ENCODE data around the gene ZNF575.

The ZNF575 gene

DNA sequence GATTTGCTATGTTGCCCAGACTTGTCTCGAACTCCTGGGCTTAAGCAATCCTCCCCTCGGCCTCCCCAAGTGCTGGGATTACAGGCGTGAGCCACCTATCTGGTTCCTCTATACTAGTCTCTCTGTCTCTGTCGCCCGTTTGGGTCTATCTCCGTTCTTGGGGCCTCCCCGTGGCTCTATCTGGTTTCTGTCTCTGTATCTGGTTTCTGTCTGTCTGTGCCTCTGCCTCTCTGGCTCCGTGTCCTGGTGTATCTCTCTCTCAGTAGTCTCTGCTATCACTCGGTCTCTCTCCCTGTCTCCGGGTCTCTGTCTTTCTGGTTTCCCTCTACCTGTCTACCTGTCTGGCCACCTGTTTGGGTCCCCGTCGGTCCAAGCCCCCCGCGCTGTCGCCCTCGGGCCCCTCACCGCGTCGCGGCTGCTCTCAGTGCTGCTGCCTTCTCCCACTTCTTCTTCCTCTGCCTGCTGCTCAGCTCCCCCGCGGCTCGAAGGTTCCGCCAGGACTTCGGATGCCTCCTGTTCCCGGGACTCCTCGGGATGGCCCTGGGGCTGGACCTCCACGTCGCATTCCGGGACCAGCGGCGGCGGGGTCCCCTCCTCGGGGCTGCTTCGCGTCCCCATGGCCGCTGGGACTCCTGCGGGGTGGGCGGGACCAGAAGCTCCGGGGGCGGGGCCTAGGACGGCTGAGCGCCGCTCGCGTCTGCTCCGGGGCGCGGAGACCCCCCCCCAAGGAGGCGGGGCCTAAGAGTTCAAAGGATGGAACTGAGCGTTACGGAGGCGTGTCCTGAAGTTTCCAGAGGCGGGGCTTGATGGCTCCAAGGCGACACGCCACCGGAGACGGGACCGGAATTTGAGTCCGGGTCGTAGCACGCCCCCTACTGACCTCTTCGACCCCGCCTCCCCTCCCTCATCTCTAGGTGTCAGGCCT is 29.2 kb upstream of the ZNF575 start:
- TF ChIP-seq, protein P1, sequence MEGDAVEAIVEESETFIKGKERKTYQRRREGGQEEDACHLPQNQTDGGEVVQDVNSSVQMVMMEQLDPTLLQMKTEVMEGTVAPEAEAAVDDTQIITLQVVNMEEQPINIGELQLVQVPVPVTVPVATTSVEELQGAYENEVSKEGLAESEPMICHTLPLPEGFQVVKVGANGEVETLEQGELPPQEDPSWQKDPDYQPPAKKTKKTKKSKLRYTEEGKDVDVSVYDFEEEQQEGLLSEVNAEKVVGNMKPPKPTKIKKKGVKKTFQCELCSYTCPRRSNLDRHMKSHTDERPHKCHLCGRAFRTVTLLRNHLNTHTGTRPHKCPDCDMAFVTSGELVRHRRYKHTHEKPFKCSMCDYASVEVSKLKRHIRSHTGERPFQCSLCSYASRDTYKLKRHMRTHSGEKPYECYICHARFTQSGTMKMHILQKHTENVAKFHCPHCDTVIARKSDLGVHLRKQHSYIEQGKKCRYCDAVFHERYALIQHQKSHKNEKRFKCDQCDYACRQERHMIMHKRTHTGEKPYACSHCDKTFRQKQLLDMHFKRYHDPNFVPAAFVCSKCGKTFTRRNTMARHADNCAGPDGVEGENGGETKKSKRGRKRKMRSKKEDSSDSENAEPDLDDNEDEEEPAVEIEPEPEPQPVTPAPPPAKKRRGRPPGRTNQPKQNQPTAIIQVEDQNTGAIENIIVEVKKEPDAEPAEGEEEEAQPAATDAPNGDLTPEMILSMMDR (IDR thresholded peaks at IDR 0.05; ENCODE audit: low read depth, low read length), result peak; percentile 5; the same call in 1 of the 2 replicates
- DNase-seq (ENCODE audit: extremely low read depth, low read depth), result peak; percentile 75

DNA sequence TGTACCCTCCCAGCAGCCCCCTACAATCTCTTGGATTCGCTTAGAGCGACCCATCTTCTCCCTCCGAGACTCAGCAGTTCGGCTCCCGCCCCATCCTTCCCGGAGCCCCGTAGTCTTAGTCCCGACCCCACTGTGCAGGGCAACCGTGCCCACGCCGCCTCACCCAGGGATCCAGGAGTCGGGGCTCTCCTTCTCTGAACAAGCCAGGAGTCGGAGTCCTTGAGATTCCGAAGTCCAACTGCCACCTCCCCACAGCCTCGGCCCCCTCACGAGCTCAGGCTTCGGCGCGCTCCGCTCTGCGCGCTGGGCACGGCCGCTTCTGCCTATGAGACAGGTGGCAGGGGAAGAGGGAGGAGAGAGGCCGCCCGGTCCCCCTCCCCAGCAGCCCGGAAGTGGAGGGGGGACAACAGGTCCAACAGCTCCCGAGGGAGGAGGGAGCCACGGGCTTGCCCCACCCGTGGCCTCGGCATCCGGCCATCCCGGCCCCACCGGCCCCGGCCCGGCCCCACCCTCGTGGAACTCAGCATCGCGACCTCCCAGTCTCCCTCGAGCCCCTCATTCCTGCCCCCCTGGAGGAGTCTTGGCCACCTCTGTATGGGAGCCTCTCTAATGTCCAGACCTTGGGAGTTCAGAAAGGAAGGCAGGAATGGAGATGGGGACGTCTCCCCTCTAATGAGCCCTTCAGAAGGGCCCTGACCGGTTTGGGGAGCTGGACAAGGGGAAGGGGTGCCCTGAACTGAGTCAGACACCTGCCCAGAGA is 28.4 kb upstream of the ZNF575 start, which contains the start of gene PHLDB3:
Gene PHLDB3, minus strand, starts transcription at position 321 of the 760 bp plus-strand sequence. CDS start 628 bp downstream, outside the sequence.
- TF ChIP-seq, protein P1 (IDR thresholded peaks at IDR 0.05; ENCODE audit: low read depth, low read length), result no peak
- DNase-seq (ENCODE audit: extremely low read depth, low read depth), result no peak

DNA sequence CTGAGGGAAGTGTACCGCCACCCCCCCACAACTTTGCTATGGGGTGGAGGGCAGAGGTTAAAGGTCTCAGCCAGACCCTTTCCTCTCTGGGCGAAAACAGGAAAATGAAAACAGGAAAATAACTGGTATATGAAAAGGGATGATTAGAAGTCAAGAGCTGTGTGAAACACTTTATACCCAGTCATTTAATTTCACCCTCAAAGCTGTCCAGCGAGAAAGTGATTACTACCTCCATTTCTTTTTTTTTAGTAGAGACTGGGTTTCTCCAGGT is 27.9 kb upstream of the ZNF575 start:
- no peak for DNase-seq (ENCODE audit: extremely low read depth, low read depth)
- TF ChIP-seq, protein P1 (IDR thresholded peaks at IDR 0.05; ENCODE audit: low read depth, low read length), result no peak

DNA sequence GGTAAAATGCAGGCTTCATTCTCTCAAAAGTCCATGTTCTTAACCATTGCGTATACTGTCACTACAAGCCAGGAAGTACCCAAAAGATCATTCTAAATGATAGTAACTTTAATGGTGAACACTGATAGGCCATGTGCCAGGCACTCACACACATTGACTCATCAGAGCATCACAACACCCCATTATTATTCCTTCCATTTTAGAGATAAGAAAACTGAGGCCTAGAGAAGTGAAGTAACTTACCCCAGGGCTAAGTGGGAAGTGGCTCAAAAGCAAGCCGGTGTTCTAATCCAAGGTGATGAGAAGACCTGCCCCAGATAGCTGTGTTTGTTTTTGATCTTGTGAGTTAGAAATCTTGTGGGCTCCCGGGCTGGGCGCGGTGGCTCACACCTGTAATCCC is 27.0 kb upstream of the ZNF575 start:
- DNase-seq (ENCODE audit: extremely low read depth, low read depth), result no peak
- TF ChIP-seq, protein P1 (IDR thresholded peaks at IDR 0.05; ENCODE audit: low read depth, low read length), result no peak

DNA sequence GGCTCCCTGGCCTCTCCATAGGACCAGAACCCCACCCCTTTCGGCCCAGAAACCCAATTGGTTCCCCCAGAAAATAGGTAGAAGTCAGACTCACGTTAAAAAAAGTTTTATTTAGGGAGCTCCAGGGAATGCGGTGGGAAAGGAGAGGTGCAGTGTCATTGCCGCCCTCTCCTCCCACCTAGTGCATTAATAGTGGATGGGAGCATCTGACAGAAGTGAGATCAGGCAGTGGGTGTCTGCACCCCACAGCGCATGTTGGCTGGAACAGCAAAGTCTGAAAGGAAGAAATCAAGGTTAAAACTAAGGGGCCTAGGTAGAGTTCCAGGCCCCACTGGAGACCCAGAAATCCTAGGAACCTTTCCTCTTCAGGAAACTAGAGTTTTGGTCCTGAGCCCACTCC is 26.4 kb upstream of the ZNF575 start:
- TF ChIP-seq, protein P1 (IDR thresholded peaks at IDR 0.05; ENCODE audit: low read depth, low read length), result no peak
- no peak for DNase-seq (ENCODE audit: extremely low read depth, low read depth)

DNA sequence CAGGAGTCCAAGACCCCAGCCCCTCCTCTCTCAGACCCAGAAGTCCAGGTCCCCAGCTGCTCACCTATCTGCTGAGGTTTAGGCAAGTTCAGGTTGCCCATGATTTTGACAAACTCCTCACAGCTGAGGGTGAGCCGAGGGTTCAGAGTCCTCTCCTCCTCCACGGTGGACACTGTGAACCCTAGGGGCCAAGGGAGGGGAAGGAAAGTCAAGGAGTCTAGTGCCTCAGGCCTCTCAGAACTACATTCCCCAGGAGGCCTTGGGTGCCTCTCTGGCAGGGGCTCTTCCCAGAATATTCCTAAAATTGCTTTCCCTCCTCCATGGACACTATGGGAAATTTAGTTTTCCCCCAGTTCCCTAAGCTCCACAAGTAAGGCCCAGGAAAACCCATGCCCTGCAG is 25.1 kb upstream of the ZNF575 start:
- DNase-seq (ENCODE audit: extremely low read depth, low read depth), result no peak

More for the DNA sequence above, 25.1 kb upstream of the ZNF575 start:
- TF ChIP-seq, protein P1 (IDR thresholded peaks at IDR 0.05; ENCODE audit: low read depth, low read length), result no peak
